Liver (tissue), 3 donors: Measurements from ENCODE around the gene RALGPS1.

Experiments used
- ATF3 ChIP-seq: IDR thresholded peaks from 2 replicates; pipeline ENCODE4 v1.6.1; 2016; ENCODE audit warnings: antibody characterized with exemption
- CTCF ChIP-seq: fragments of 150-350 bp; IDR thresholded peaks from 2 replicates; pipeline ENCODE4 v1.5.1; 2017; ENCODE audit warnings: improper control_type of control experiment, low read depth, low read length; ENCODE audit not compliant: missing input control
- EGR1 ChIP-seq, 2 donors: IDR thresholded peaks; 2 replicates each; pipeline ENCODE4 v1.6.1; 2016 to 2018; ENCODE audit warnings: antibody characterized with exemption in 2 of 2, low read depth in 2 of 2
- FOXA1 ChIP-seq: IDR thresholded peaks from 2 replicates; pipeline ENCODE4 v1.6.1; 2016; ENCODE audit warnings: antibody characterized with exemption
- GABPA ChIP-seq, 2 donors: IDR thresholded peaks in 1 of 2; conservative IDR thresholded peaks in 1 of 2; 2 replicates each; pipeline ENCODE4 v1.6.1; 2016; ENCODE audit warnings: antibody characterized with exemption in 2 of 2, mild to moderate bottlenecking in 1 of 2, moderate library complexity in 1 of 2
- HNF4G ChIP-seq: IDR thresholded peaks from 2 replicates; pipeline ENCODE4 v1.6.1; 2016; ENCODE audit warnings: antibody characterized with exemption
- JUND ChIP-seq, 2 donors: IDR thresholded peaks; 2 replicates each; pipeline ENCODE4 v1.6.1; 2016; ENCODE audit warnings: antibody characterized with exemption in 2 of 2
- MAX ChIP-seq: IDR thresholded peaks from 2 replicates; pipeline ENCODE4 v1.6.1; 2016; ENCODE audit warnings: antibody characterized with exemption
- NR2F2 ChIP-seq: IDR thresholded peaks from 2 replicates; pipeline ENCODE4 v1.6.1; 2016; ENCODE audit warnings: antibody characterized with exemption
- RAD21 ChIP-seq, 2 donors: IDR thresholded peaks; 2 replicates each; pipeline ENCODE4 v1.6.1; 2016; ENCODE audit warnings: antibody characterized with exemption in 2 of 2, mild to moderate bottlenecking in 2 of 2
- REST ChIP-seq: IDR thresholded peaks from 2 replicates; pipeline ENCODE4 v1.6.1; 2016; ENCODE audit warnings: antibody characterized with exemption, mild to moderate bottlenecking
- TAF1 ChIP-seq: conservative IDR thresholded peaks from 2 replicates; pipeline ENCODE4 v1.6.1; 2016; ENCODE audit warnings: antibody characterized with exemption, mild to moderate bottlenecking
- donor health status: healthy.
- donor health status: healthy.

- no peak for TF ChIP-seq CTCF
- no peak for TF ChIP-seq MAX
- no peak for TF ChIP-seq GABPA (IDR thresholded peaks at IDR 0.05 in 1 of 2, conservative IDR thresholded peaks at IDR 0.05 in 1 of 2)
- TF ChIP-seq REST = no peak
- TF ChIP-seq JUND (IDR thresholded peaks at IDR 0.05) = no peak
- no peak for TF ChIP-seq EGR1 (IDR thresholded peaks at IDR 0.05; ENCODE audit: low read depth in 2 of 2)
- no peak for TF ChIP-seq ATF3
- TF ChIP-seq TAF1 = no peak
- no peak for TF ChIP-seq HNF4G
- TF ChIP-seq RAD21 (IDR thresholded peaks at IDR 0.05) = no peak
- no peak for TF ChIP-seq NR2F2
- no peak for TF ChIP-seq FOXA1
Measured at GRCh38 chr9:127033789-127034188, 119.2 kb downstream of the RALGPS1 start.
